Sigmoid colon (tissue), 7 donors: ENCODE measurements around the gene HNRNPLL. TPM values are rescaled to one million over a fixed set of nuclear protein-coding genes. Genes with fewer than 3 reads are reported as not detected.

Experiments used
- DNase-seq: peaks from one replicate; pipeline ENCODE4 v3.0.0-alpha.2; 2019
- H3K27ac ChIP-seq, 4 donors: fragments of 200-600 bp; sonication (generic); one replicate each; pipeline ENCODE4 v1.5.1; 2016 to 2019; ENCODE audit warnings: mild to moderate bottlenecking in 1 of 4
- H3K27me3 ChIP-seq, 3 donors: fragments of 200-600 bp; sonication (generic); one replicate each; pipeline ENCODE4 v1.5.1; 2019; ENCODE audit warnings: mild to moderate bottlenecking in 1 of 3
- H3K36me3 ChIP-seq, 4 donors: fragments of 200-600 bp; sonication (generic); one replicate each; pipeline ENCODE4 v1.5.1; 2016 to 2019
- H3K4me1 ChIP-seq, 4 donors: fragments of 200-600 bp; sonication (generic); one replicate each; pipeline ENCODE4 v1.5.1; 2017 to 2019
- H3K4me3 ChIP-seq, 4 donors: fragments of 200-600 bp; sonication (generic); one replicate each; pipeline ENCODE4 v1.5.1; 2017 to 2019; ENCODE audit warnings: mild to moderate bottlenecking in 2 of 4, moderate library complexity in 1 of 4
- H3K9me3 ChIP-seq, 4 donors: fragments of 200-600 bp in 3 of 4; sonication (generic) in 3 of 4; one replicate each; pipeline versions ENCODE4 v1.5.1 to v1.6.1; 2013 to 2019
- EP300 ChIP-seq, 4 donors: sonication (generic); formaldehyde crosslinking; IDR thresholded peaks; one replicate each; pipeline ENCODE4 v1.6.1; 2017; ENCODE audit warnings: antibody characterized with exemption in 4 of 4
- POLR2A ChIP-seq, 2 donors: fragments of 450-650 bp; IDR thresholded peaks; one replicate each; pipeline ENCODE4 v1.6.1; 2016; ENCODE audit warnings: antibody characterized with exemption in 2 of 2, mild to moderate bottlenecking in 2 of 2, moderate library complexity in 2 of 2
- POLR2AphosphoS5 ChIP-seq, 4 donors: sonication (generic); formaldehyde crosslinking; IDR thresholded peaks; one replicate each; pipeline ENCODE4 v1.6.1; 2017; ENCODE audit warnings: antibody characterized with exemption in 4 of 4
- WGBS, 2 donors: extraction: QIAGEN DNeasy Blood & Tissue Kit; methylation state at CpG; one replicate each; pipeline ENCODE4 v1.1.7; 2013; 5-methylcytosine and 5-hydroxymethylcytosine counted together
- intact Hi-C: fragments of 100-400 bp; cut with DNase I; formaldehyde crosslinking; loops from one replicate; pipeline ENCODE4 v1.15.1; 2023
- polyA plus RNA-seq, 3 donors: library from polyadenylated mRNA; stranded (reverse); fragments of 200-250 nt; gene quantifications; one replicate each; pipeline ENCODE4 v1.2.3, GENCODE V29; 2013
- total RNA-seq, 4 donors: library from RNA; depleted of rRNA; stranded (reverse); fragments of >200 nt; gene quantifications; one replicate each; pipeline ENCODE4 v1.1.0, GENCODE V29; 2016
- TF ChIP-seq, protein P1 (sequence below), 4 experiments: fragments of 450-650 bp in 3 of 4; fragments of 200-600 bp in 1 of 4; IDR thresholded peaks; one replicate each; pipeline ENCODE4 v1.5.1; 2016 to 2019; ENCODE audit warnings: antibody characterized with exemption in 4 of 4, mild to moderate bottlenecking in 3 of 4, moderate library complexity in 2 of 4
- donor health status: healthy with polysubstance abuse.
- donor health status: Bipolar disorder and iron deficiency.
- donor health status: healthy.

Gene HNRNPLL
- total and polyA plus RNA-seq, 7 donors, result 16.1 to 82.0 (median 63.7) TPM

DNA sequence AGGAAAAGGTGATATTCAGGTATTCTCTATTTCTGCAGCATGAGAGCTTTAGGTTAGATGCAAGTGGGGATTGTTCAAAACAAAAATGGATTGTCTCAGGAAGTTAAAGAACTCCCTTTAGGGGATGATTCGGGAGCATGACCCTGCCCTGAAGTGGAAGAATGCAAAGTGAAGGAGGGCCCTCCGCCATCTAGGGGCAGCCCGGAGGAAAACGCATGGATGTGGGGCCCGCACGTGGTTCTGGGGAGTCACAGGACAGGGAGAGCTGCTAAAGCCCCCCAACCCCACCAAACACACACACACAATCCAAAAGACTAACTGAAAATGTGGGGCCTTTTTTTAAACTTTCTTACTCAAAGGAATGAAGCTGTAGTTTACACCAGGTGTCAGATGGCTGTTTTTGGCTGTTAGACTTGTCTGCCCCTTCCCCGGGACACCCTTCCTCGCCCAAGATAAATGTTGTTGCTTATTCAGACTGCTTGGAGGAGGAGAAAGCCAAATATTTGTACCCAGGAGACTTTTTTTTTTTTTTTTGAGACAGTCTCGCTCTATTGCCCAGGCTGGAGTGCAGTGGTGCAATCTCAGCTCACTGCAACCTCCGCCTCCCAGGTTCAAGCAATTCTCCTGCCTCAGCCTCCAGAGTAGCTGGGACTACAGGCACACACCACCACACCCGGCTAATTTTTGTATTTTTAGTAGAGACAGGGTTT is 78.8 kb downstream of the HNRNPLL start:
- intact Hi-C loops, result no loop called here

DNA sequence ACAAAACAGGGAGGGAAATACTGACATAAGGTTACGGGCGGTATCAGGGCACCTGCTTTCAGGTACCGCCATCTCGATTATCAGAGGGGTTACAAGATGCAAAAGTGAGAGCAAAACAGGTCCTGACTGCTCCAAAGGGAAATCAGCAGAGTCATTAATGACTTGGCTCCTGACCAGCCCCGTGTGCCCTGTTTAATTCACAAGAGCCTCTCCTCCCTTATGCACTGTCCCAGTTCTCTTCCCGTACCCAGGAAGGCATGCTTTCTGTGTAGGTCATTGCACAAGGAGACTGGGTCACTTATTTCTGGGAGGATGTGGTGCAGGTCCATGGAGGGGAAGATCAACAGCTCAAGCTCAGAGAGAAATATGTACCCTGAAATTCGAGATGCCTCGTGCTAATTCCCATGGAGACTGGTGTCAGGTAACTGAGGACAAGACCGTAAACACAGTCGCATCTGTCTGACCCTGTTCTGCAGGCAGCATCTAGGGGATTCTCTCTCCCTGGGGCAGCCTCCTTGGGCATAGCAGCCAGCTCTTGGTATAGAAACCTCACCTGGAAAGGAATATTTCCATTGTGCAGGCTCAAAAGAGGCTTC is 79.9 kb downstream of the HNRNPLL start:
- Histone ChIP-seq H3K4me3 (no peak overlapping the region), H3K27me3 (no peaks in the 10 kb centered on the region), H3K4me1 (peaks cover 0 to 21% (median 3%) of the 10 kb centered on the region in 4 donors), H3K9me3 (no peaks in the 10 kb centered on the region), H3K36me3 (no peaks in the 10 kb centered on the region), H3K27ac (peak overlapping the region; percentile 20 to 43 (median 36))
- no peak for DNase-seq
- TF ChIP-seq EP300 (IDR thresholded peaks at IDR 0.05) (no peak), POLR2A (IDR thresholded peaks at IDR 0.05) (no peak), POLR2AphosphoS5 (IDR thresholded peaks at IDR 0.05) (no peak)
- TF ChIP-seq, protein P1, sequence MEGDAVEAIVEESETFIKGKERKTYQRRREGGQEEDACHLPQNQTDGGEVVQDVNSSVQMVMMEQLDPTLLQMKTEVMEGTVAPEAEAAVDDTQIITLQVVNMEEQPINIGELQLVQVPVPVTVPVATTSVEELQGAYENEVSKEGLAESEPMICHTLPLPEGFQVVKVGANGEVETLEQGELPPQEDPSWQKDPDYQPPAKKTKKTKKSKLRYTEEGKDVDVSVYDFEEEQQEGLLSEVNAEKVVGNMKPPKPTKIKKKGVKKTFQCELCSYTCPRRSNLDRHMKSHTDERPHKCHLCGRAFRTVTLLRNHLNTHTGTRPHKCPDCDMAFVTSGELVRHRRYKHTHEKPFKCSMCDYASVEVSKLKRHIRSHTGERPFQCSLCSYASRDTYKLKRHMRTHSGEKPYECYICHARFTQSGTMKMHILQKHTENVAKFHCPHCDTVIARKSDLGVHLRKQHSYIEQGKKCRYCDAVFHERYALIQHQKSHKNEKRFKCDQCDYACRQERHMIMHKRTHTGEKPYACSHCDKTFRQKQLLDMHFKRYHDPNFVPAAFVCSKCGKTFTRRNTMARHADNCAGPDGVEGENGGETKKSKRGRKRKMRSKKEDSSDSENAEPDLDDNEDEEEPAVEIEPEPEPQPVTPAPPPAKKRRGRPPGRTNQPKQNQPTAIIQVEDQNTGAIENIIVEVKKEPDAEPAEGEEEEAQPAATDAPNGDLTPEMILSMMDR (IDR thresholded peaks at IDR 0.05), result no peak
- WGBS, 2 donors, result 81 to 83% methylated on average over 10 of the region's 10 CpGs
- intact Hi-C loops, result no loop called here

More for the DNA sequence above, 78.8 kb downstream of the HNRNPLL start:
- H3K36me3 ChIP-seq, result no peaks in the 10 kb centered on the region
- peaks cover 0 to 30% (median 11%) of the 10 kb centered on the region in 4 donors for H3K4me1 ChIP-seq
- no peaks in the 10 kb centered on the region for H3K9me3 ChIP-seq
- no peak overlapping the region for H3K4me3 ChIP-seq
- no peak for TF ChIP-seq EP300 (IDR thresholded peaks at IDR 0.05)
- TF ChIP-seq POLR2A (IDR thresholded peaks at IDR 0.05), result no peak
- TF ChIP-seq POLR2AphosphoS5 (IDR thresholded peaks at IDR 0.05), result no peak
- TF ChIP-seq, protein P1 (IDR thresholded peaks at IDR 0.05), result no peak
- 73 to 79% methylated on average over 11 of the region's 11 CpGs for WGBS, 2 donors
- DNase-seq, result no peak
- H3K27me3 ChIP-seq, result no peaks in the 10 kb centered on the region
- H3K27ac ChIP-seq, result peak overlapping the region; percentile 20 to 43 (median 36)

DNA sequence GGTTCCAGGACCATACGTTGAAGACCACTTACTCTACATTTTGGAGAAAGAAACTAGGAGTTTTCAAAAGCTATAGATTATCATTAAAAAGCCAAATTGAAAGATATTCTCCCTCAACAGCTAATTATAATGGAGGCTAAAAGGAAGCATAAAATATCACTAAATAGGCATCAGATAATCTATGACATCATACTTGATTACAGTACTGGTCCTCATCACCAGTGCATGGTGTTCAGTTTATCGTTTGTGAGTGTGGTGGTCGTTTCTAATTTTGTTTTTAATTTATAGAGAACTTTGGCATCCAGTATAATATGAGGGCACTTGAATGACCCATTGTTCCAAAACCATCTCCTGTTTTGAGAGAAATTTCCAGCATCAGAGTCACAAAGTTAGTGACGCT is 80.9 kb downstream of the HNRNPLL start:
- WGBS, 2 donors, result 86 to 92% methylated on average over 4 of the region's 4 CpGs
- no peaks in the 10 kb centered on the region for H3K27me3 ChIP-seq
- H3K4me1 ChIP-seq, result peaks cover 0 to 21% (median 2%) of the 10 kb centered on the region in 4 donors
- TF ChIP-seq POLR2AphosphoS5 (IDR thresholded peaks at IDR 0.05), result no peak
- TF ChIP-seq EP300 (IDR thresholded peaks at IDR 0.05), result no peak
- TF ChIP-seq, protein P1 (IDR thresholded peaks at IDR 0.05), result no peak
- no peak for TF ChIP-seq POLR2A (IDR thresholded peaks at IDR 0.05)
- H3K27ac ChIP-seq, result no peak overlapping the region
- H3K4me3 ChIP-seq, result no peak overlapping the region
- H3K36me3 ChIP-seq, result no peaks in the 10 kb centered on the region
- intact Hi-C loops, result no loop called here
- H3K9me3 ChIP-seq, result no peaks in the 10 kb centered on the region
- DNase-seq, result no peak

GRCh38 chr2:38517284-38517683 is 85.4 kb downstream of the HNRNPLL start:
- Histone ChIP-seq H3K9me3 (no peaks in the 10 kb centered on the region), H3K27me3 (no peaks in the 10 kb centered on the region), H3K27ac (peak overlapping the region; percentile 84 to 93 (median 90)), H3K4me3 (no peak overlapping the region), H3K4me1 (peaks cover 0 to 45% (median 26%) of the 10 kb centered on the region in 4 donors), H3K36me3 (no peaks in the 10 kb centered on the region)
- 79 to 84% methylated on average over 6 of the region's 6 CpGs for WGBS, 2 donors
- intact Hi-C loops, result no loop called here
- no peak for TF ChIP-seq POLR2A (IDR thresholded peaks at IDR 0.05)
- DNase-seq, result no peak

DNA sequence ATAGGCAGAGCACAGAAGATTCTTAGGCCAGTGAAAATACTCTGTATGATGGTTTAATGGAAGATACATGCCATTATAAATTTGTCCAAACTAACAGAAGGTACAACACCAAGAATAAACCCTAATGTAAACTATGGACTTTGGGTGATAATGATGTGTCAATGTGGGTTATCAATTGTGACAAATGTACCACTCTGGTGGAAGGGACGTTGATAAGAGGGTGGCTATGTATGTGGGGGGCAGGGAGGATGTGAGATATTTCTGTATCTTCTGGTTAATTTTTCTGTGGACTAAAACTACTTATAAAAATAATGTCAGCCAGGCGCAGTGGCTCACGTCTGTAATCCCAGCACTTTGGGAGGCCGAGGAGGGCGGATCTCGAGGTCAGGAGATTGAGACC is 86.2 kb downstream of the HNRNPLL start:
- Histone ChIP-seq H3K36me3 (no peaks in the 10 kb centered on the region), H3K4me3 (no peak overlapping the region), H3K27me3 (no peaks in the 10 kb centered on the region), H3K9me3 (no peaks in the 10 kb centered on the region), H3K27ac (peak overlapping the region; percentile 84 to 93 (median 90)), H3K4me1 (peaks cover 0 to 50% (median 28%) of the 10 kb centered on the region in 4 donors)
- intact Hi-C loops, result no loop called here
- DNase-seq, result no peak
- 81 to 85% methylated on average over 6 of the region's 6 CpGs for WGBS, 2 donors
- TF ChIP-seq POLR2A (IDR thresholded peaks at IDR 0.05), result no peak
- TF ChIP-seq EP300 (IDR thresholded peaks at IDR 0.05), result no peak
- TF ChIP-seq, protein P1 (IDR thresholded peaks at IDR 0.05), result no peak
- TF ChIP-seq POLR2AphosphoS5 (IDR thresholded peaks at IDR 0.05), result no peak
